ENCODE results near the gene DPP6. TPM values are rescaled to one million over a fixed set of nuclear protein-coding genes. Genes with fewer than 3 reads are reported as not detected.
"Not testable (repeated sequence)": the region's sequence is repeated elsewhere in the genome, so short reads cannot be mapped to it uniquely, and the experiment has no call there.

Gene DPP6
- total RNA-seq, 1 donor from 2014 or later = 0.39 TPM

- peak overlapping the region; percentile 55 for H3K4me3 ChIP-seq
- not testable (repeated sequence) for H3K9ac ChIP-seq; H3K36me3 Mint-ChIP-seq; H3K27ac ChIP-seq; H3K79me2 ChIP-seq (ENCODE audit: low read depth); H2AFZ ChIP-seq (replicated peaks); H3K4me1 Mint-ChIP-seq; H3K4me1 ChIP-seq; H3F3A ChIP-seq (ENCODE audit: low read depth); H3K27ac Mint-ChIP-seq; H3K9me3 Mint-ChIP-seq; H3K27me3 Mint-ChIP-seq (ENCODE audit: insufficient read depth, low read depth); H3K36me3 ChIP-seq; H4K20me1 ChIP-seq (ENCODE audit: low read depth); H3K9me3 ChIP-seq (ENCODE audit: low read depth)
- H3K27me3 ChIP-seq = peaks cover 37% of the 10 kb centered on the region
- TF ChIP-seq EZH2 (IDR thresholded peaks at IDR 0.05) = peak; percentile 6
- peak overlapping the region; percentile 87 for H3K4me2 ChIP-seq
- peak overlapping the region; percentile 83 for H3K4me3 Mint-ChIP-seq
- DNase-seq (ENCODE audit: low spot score) = peak; percentile 25
Measured at GRCh38 chr7:154053466-154054312, 1.5 kb downstream of the DPP6 start.

DNA sequence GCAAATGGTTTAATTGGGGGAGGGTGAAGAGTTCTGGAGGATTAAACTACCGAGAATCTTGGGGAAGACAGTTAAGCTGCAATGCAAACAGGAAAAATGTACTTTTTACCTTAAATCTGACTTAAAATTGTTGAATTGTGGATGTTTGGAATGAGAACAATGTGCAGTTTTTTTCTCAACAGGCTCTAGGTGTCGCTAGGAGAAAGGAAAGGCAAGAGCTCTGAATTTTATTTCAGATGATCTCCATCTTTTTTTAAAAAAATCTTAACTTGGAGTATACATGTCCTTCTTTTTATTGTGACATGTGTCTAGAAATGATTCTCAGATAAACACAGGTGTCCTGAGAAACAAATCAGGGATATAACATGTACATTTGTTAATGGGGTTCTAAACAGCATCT is 2.5 kb downstream of the DPP6 start:
- not testable (repeated sequence) for H3K4me1 ChIP-seq; H3K79me2 ChIP-seq (ENCODE audit: low read depth); H2AFZ ChIP-seq (replicated peaks); H4K20me1 ChIP-seq (ENCODE audit: low read depth); H3K9ac ChIP-seq; H3K27me3 Mint-ChIP-seq (ENCODE audit: insufficient read depth, low read depth); H3K9me3 ChIP-seq (ENCODE audit: low read depth); H3K36me3 ChIP-seq; H3K4me3 Mint-ChIP-seq; H3K4me1 Mint-ChIP-seq; H3K27ac ChIP-seq; H3K27ac Mint-ChIP-seq; H3K36me3 Mint-ChIP-seq; DNase-seq (ENCODE audit: low spot score); H3K4me3 ChIP-seq; H3K9me3 Mint-ChIP-seq; H3F3A ChIP-seq (ENCODE audit: low read depth); H3K4me2 ChIP-seq
- TF ChIP-seq CTCF (IDR thresholded peaks at IDR 0.05) = peak; percentile 42
- peaks cover 37% of the 10 kb centered on the region for H3K27me3 ChIP-seq

DNA sequence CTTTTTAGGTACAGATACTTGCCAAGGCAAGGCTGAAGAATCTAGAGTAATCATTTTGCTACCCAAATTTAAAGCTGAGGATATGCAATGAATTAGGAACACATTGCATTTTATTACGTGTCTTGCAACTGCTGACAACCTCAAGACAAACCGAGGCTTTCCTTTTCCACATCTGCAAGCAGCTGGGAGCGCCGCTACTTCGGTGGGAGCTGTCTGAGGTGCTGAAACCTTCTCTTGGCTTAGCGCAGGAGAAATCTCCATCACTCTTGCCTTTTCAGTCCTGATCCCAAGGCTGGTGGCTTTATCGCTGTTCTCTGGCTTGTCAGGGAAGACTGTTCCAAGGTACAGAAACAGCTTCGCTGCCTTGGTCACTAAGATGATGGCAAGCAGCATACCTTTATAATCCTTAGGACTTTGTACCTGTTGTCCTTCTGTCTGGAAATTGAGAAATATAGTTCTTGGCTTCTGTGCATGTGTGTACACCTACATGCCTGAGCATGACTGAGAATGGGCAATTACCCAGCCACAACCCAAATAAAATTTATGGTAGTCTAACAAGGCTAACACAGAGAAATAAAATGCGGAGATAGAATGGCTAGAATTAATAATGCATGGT is 3.4 kb downstream of the DPP6 start:
- not testable (repeated sequence) for H4K20me1 ChIP-seq (ENCODE audit: low read depth)

DNA sequence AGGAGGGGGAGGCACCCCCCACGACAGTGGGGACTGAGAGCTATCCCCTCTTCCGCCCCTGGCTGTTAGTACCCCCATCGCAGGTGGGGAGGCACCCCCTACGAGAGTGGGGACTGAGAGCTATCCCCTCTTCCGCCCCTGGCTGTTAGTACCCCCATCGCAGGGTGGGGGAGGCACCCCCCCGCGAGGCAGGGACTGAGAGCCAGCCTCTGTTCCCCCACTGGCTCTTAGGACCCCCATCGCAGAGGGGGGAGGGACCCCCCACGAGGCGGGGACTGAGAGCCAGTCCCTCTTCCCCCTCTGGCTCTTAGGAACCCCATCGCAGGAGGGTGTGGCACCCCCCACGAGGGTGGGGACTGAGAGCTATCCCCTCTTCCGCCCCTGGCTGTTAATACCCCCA is 6.6 kb downstream of the DPP6 start:
- peaks cover 11% of the 10 kb centered on the region for H3K9me3 Mint-ChIP-seq
- not testable (repeated sequence) for H3K4me1 ChIP-seq; H3K4me3 ChIP-seq; H2AFZ ChIP-seq (replicated peaks); H3K27ac ChIP-seq; H3K27ac Mint-ChIP-seq; H3K4me1 Mint-ChIP-seq; H3K9ac ChIP-seq; H3F3A ChIP-seq (ENCODE audit: low read depth); DNase-seq (ENCODE audit: low spot score); H3K36me3 ChIP-seq; H3K79me2 ChIP-seq (ENCODE audit: low read depth); H3K36me3 Mint-ChIP-seq; H3K9me3 ChIP-seq (ENCODE audit: low read depth); H3K4me3 Mint-ChIP-seq; H3K27me3 Mint-ChIP-seq (ENCODE audit: insufficient read depth, low read depth); H4K20me1 ChIP-seq (ENCODE audit: low read depth); H3K4me2 ChIP-seq
- H3K27me3 ChIP-seq = peaks cover 16% of the 10 kb centered on the region

More for the DNA sequence above, 3.4 kb downstream of the DPP6 start:
- not testable (repeated sequence) for H3K9ac ChIP-seq; H3K9me3 ChIP-seq (ENCODE audit: low read depth); H3K79me2 ChIP-seq (ENCODE audit: low read depth); H3K4me1 ChIP-seq; H3K4me3 Mint-ChIP-seq; H3K27ac Mint-ChIP-seq; H3K9me3 Mint-ChIP-seq; H3K4me1 Mint-ChIP-seq; H3F3A ChIP-seq (ENCODE audit: low read depth); H3K4me2 ChIP-seq; H2AFZ ChIP-seq (replicated peaks); H3K27ac ChIP-seq; H3K4me3 ChIP-seq; H3K36me3 Mint-ChIP-seq; H3K36me3 ChIP-seq; H3K27me3 Mint-ChIP-seq (ENCODE audit: insufficient read depth, low read depth)
- H3K27me3 ChIP-seq = peaks cover 37% of the 10 kb centered on the region
- peak; percentile 90 for DNase-seq (ENCODE audit: low spot score)

DNA sequence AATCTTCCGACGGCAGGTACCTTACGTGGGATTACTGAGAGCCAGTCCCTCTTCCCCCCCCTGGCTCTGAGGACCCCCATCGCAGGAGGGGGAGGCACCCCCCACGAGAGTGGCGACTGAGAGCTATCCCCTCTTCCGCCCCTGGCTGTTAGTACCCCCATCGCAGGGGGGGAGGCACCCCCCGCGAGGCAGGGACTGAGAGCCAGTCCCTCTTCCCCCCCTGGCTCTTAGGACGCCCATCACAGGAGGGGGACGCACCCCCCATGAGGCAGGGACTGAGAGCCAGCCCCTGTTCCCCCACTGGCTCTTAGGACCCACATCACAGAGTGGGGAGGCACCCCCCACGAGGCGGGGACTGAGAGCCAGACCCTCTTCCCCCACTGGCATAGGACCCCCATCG is 8.4 kb downstream of the DPP6 start:
- not testable (repeated sequence) for H3K36me3 Mint-ChIP-seq; H3K79me2 ChIP-seq (ENCODE audit: low read depth); H3K9ac ChIP-seq; H3K4me1 Mint-ChIP-seq; H3K4me3 ChIP-seq; H4K20me1 ChIP-seq (ENCODE audit: low read depth); H3K4me1 ChIP-seq; H2AFZ ChIP-seq (replicated peaks); DNase-seq (ENCODE audit: low spot score); H3K9me3 ChIP-seq (ENCODE audit: low read depth); H3K36me3 ChIP-seq; H3K27ac Mint-ChIP-seq; H3K4me3 Mint-ChIP-seq; H3F3A ChIP-seq (ENCODE audit: low read depth); H3K27me3 ChIP-seq; H3K27ac ChIP-seq; H3K27me3 Mint-ChIP-seq (ENCODE audit: insufficient read depth, low read depth); H3K4me2 ChIP-seq
- H3K9me3 Mint-ChIP-seq = peaks cover 15% of the 10 kb centered on the region

Data from neural progenitor cell (in vitro differentiated cells).